NT2/D1 (cell line): Measurements from ENCODE around the gene SNX27.

Source experiments
- SUZ12 ChIP-seq: IDR thresholded peaks from 2 replicates; pipeline ENCODE4 v1.6.1; 2011; ENCODE audit not compliant: insufficient read length, insufficient read depth; ENCODE audit errors: extremely low read depth
- YY1 ChIP-seq: IDR thresholded peaks from 2 replicates; pipeline ENCODE4 v1.6.1; 2011; ENCODE audit not compliant: insufficient read length, insufficient read depth
- ZNF274 ChIP-seq: IDR thresholded peaks from 2 replicates; pipeline ENCODE4 v1.6.1; 2011; ENCODE audit warnings: mild to moderate bottlenecking, low read depth, low read length

DNA sequence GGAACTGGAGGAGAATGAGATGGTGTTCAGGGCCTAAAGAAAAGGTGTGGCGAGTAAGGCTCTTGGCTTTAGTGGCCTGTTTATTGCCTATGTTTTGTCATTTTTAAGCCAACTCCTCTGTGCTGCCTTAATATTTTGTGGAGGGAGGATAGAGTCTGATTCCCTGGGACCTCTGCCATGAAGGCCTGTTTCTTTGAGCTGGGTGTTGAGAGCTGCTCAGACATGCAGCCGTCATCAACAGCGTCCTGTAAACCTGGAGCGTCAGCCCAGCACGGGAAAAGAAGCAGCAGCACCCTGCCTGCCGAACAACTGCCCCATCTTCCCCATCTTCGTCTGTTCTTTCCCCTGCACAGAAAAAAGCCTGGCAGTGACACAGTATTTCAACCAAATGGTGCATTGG is 27.1 kb upstream of the SNX27 start:
- TF ChIP-seq SUZ12 (no peak), ZNF274 (no peak), YY1 (no peak)
